BLaER1 (cell line): ENCODE data around the gene ZBTB16.

ENCODE experiments used
- H3K27ac ChIP-seq: shearing (Covaris generic); formaldehyde crosslinking; 2 replicates; pipeline ENCODE4 v1.8.1; 2022
- H3K27me3 ChIP-seq: shearing (Covaris generic); formaldehyde crosslinking; 2 replicates; pipeline ENCODE4 v1.8.1; 2022
- H3K36me3 ChIP-seq: shearing (Covaris generic); formaldehyde crosslinking; 2 replicates; pipeline ENCODE4 v1.8.1; 2022
- H3K4me1 ChIP-seq: shearing (Covaris generic); formaldehyde crosslinking; 2 replicates; pipeline ENCODE4 v1.8.1; 2022
- H3K4me2 ChIP-seq: shearing (Covaris generic); formaldehyde crosslinking; 2 replicates; pipeline ENCODE4 v1.8.1; 2022
- H3K4me3 ChIP-seq: shearing (Covaris generic); formaldehyde crosslinking; 2 replicates; pipeline ENCODE4 v1.8.1; 2022
- H3K9ac ChIP-seq: shearing (Covaris generic); formaldehyde crosslinking; 2 replicates; pipeline ENCODE4 v1.8.1; 2022
- H3K9me3 ChIP-seq: shearing (Covaris generic); formaldehyde crosslinking; 2 replicates; pipeline ENCODE4 v1.8.1; 2022
- H4K20me1 ChIP-seq: shearing (Covaris generic); formaldehyde crosslinking; 2 replicates; pipeline ENCODE4 v1.8.1; 2022
- Cebpa-rat ChIP-seq: shearing (Covaris generic); IDR thresholded peaks from 2 replicates; pipeline ENCODE4 v1.8.1; 2022

ZBTB16 gene

GRCh38 chr11:114160894-114161293 is 101.4 kb downstream of the ZBTB16 start:
- TF ChIP-seq Cebpa-rat: no peak
- peak overlapping the region; percentile 86 for H3K4me2 ChIP-seq
- H3K27ac ChIP-seq: 0 out of 2 replicates have a peak overlapping the region, but pooled peaks have one; percentile 35
- H3K36me3 ChIP-seq: no peaks in the 10 kb centered on the region
- no peaks in the 10 kb centered on the region for H3K27me3 ChIP-seq
- peaks cover 94% of the 10 kb centered on the region for H3K4me1 ChIP-seq
- no peaks in the 10 kb centered on the region for H3K9me3 ChIP-seq
- no peaks in the 10 kb centered on the region for H4K20me1 ChIP-seq
- H3K4me3 ChIP-seq: no peak overlapping the region
- peak overlapping the region; percentile 40; the same call in 1 of the 2 replicates for H3K9ac ChIP-seq

- H3K9ac ChIP-seq: no peak overlapping the region
- H3K4me3 ChIP-seq: no peak overlapping the region
- no peaks in the 10 kb centered on the region for H3K9me3 ChIP-seq
- no peaks in the 10 kb centered on the region for H3K27me3 ChIP-seq
- H3K27ac ChIP-seq: no peak overlapping the region
- no peaks in the 10 kb centered on the region for H3K36me3 ChIP-seq
- H4K20me1 ChIP-seq: no peaks in the 10 kb centered on the region
- H3K4me2 ChIP-seq: peak overlapping the region; percentile 86
- peaks cover 97% of the 10 kb centered on the region for H3K4me1 ChIP-seq
- TF ChIP-seq Cebpa-rat: no peak
Measured at GRCh38 chr11:114161486-114162250, 102.2 kb downstream of the ZBTB16 start.

DNA sequence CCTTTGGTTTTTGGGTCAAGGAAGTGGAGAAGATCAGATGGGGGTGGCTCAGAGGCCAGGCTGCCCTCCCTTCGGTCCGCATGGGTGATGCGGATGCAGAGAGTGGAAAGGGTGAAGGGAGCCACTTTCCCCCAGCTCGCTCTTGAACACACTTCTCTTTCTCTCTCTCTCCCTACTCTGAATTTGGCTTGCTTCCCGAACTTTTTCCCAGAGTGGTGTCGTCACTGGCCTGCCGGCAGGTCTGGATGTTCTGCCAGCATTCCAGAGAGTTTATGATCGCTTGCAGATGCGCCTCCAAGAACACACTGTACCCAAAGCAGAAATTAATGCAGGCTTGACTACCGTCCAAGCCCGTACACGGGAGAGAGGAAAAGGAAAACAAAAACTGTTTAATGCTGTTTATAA is 103.2 kb downstream of the ZBTB16 start:
- Histone ChIP-seq H3K4me2 (peak overlapping the region; percentile 86), H3K27ac (no peak overlapping the region), H3K36me3 (no peaks in the 10 kb centered on the region), H3K9ac (no peak overlapping the region), H4K20me1 (no peaks in the 10 kb centered on the region), H3K27me3 (no peaks in the 10 kb centered on the region), H3K4me1 (peaks cover 95% of the 10 kb centered on the region), H3K4me3 (no peak overlapping the region), H3K9me3 (no peaks in the 10 kb centered on the region)
- TF ChIP-seq Cebpa-rat: no peak

DNA sequence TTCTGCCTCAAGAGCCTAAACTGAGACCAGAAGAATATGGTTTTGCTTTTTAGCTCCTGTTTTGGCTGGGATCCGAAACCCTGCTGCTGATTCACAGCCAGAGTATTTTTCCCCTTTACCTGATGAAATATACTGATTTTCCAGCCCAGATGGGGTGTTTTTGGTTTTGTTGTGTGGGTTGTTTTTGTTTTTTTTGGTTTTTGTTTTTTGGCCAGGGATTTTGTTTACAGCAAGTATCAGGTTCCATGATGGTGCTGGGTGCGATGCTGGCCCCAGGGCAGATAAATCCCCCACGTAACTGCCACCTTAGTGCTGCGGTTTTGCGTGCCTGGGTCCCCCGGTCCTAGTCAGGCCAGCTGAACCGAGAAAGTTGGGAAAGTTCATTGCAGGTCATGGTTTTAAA is 103.7 kb downstream of the ZBTB16 start:
- Histone ChIP-seq H3K27ac (no peak overlapping the region), H3K4me3 (no peak overlapping the region), H3K4me1 (peaks cover 95% of the 10 kb centered on the region), H3K4me2 (peak overlapping the region; percentile 85), H3K9me3 (no peaks in the 10 kb centered on the region), H3K36me3 (no peaks in the 10 kb centered on the region), H3K9ac (no peak overlapping the region), H4K20me1 (no peaks in the 10 kb centered on the region), H3K27me3 (no peaks in the 10 kb centered on the region)
- TF ChIP-seq Cebpa-rat: no peak

GRCh38 chr11:114163830-114164401 is 104.4 kb downstream of the ZBTB16 start:
- no peak overlapping the region for H3K9ac ChIP-seq

GRCh38 chr11:114164546-114164945 is 105.0 kb downstream of the ZBTB16 start:
- TF ChIP-seq Cebpa-rat: no peak
- Histone ChIP-seq H3K4me3 (no peak overlapping the region), H4K20me1 (no peaks in the 10 kb centered on the region), H3K4me2 (peak overlapping the region; percentile 85), H3K9ac (no peak overlapping the region), H3K4me1 (peaks cover 95% of the 10 kb centered on the region), H3K9me3 (no peaks in the 10 kb centered on the region), H3K36me3 (no peaks in the 10 kb centered on the region), H3K27me3 (no peaks in the 10 kb centered on the region), H3K27ac (no peak overlapping the region)

More at GRCh38 chr11:114163830-114164401, 104.4 kb downstream of the ZBTB16 start:
- H3K4me1 ChIP-seq: peaks cover 95% of the 10 kb centered on the region
- no peak overlapping the region for H3K4me3 ChIP-seq
- no peaks in the 10 kb centered on the region for H3K27me3 ChIP-seq
- H3K27ac ChIP-seq: no peak overlapping the region
- H3K4me2 ChIP-seq: peak overlapping the region; percentile 85
- no peaks in the 10 kb centered on the region for H3K36me3 ChIP-seq
- TF ChIP-seq Cebpa-rat: no peak
- H4K20me1 ChIP-seq: no peaks in the 10 kb centered on the region
- H3K9me3 ChIP-seq: no peaks in the 10 kb centered on the region

GRCh38 chr11:114165326-114166230 is 106.1 kb downstream of the ZBTB16 start:
- Histone ChIP-seq H3K36me3 (no peaks in the 10 kb centered on the region), H3K27ac (peak overlapping the region; percentile 66), H3K4me3 (no peak overlapping the region), H4K20me1 (no peaks in the 10 kb centered on the region), H3K4me2 (peak overlapping the region; percentile 85), H3K9me3 (no peaks in the 10 kb centered on the region), H3K4me1 (peaks cover 97% of the 10 kb centered on the region), H3K27me3 (no peaks in the 10 kb centered on the region), H3K9ac (no peak overlapping the region; the same call in 1 of the 2 replicates)
- no peak for TF ChIP-seq Cebpa-rat

DNA sequence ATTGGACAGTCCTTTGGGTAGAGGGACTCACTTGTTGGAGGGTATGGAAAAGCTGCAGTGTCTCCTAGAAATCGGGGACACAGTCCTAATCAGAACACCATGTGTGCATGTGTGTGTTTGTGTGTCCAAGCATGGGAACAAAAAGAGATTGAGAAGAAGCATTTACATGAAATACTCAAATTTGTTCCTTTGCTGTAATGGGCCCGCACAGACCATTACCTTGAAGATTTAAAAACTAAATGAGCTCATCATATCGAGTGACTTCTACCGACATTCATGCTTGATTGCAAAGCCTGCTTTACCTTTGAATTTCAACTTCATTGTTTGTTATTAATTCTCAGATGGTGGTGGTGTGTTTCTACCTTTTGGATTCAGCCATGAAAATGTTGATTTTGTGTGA is 106.9 kb downstream of the ZBTB16 start:
- no peaks in the 10 kb centered on the region for H3K27me3 ChIP-seq
- peaks cover 97% of the 10 kb centered on the region for H3K4me1 ChIP-seq
- peak overlapping the region; percentile 66 for H3K27ac ChIP-seq
- peak overlapping the region; percentile 85 for H3K4me2 ChIP-seq
- TF ChIP-seq Cebpa-rat: no peak
- H3K9me3 ChIP-seq: no peaks in the 10 kb centered on the region
- peak overlapping the region; percentile 45; the same call in 1 of the 2 replicates for H3K4me3 ChIP-seq
- H4K20me1 ChIP-seq: no peaks in the 10 kb centered on the region
- H3K9ac ChIP-seq: peak overlapping the region; percentile 56
- no peaks in the 10 kb centered on the region for H3K36me3 ChIP-seq

DNA sequence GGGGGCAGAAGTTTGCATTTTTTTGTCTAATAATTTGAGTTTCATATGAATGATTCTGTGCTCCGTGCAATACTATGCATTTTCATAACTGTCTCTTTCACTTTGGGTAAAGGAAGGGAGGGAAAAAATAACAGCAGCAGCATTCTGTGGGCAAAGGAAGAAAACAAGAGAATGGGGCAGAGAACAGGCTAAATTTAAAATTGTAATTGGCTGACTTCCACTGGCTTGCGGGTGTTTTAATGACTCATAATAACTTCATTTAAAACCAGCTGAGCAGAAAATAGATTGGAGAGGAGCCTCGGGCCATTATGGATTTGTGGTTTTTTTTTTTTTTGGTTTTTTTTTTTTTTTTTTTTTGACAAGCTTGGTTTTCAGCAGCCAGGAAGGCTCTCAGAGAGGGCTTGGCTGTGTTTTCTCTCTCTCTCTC is 107.4 kb downstream of the ZBTB16 start:
- peaks cover 97% of the 10 kb centered on the region for H3K4me1 ChIP-seq
- peak overlapping the region; percentile 85 for H3K4me2 ChIP-seq
- H3K9me3 ChIP-seq: no peaks in the 10 kb centered on the region
- peak overlapping the region; percentile 56 for H3K9ac ChIP-seq
- peak overlapping the region; percentile 45; the same call in 1 of the 2 replicates for H3K4me3 ChIP-seq
- no peaks in the 10 kb centered on the region for H3K27me3 ChIP-seq
- H3K27ac ChIP-seq: peak overlapping the region; percentile 66
- H3K36me3 ChIP-seq: no peaks in the 10 kb centered on the region
- TF ChIP-seq Cebpa-rat: no peak
- H4K20me1 ChIP-seq: no peaks in the 10 kb centered on the region
